Neural progenitor cell (in vitro differentiated cells): Measurements from ENCODE around the gene DEDD2.

Experiments used
- EZH2phosphoT487 ChIP-seq: fragments of 200-600 bp; sonication (generic); IDR thresholded peaks from 2 replicates; pipeline ENCODE4 v1.6.1; 2017; ENCODE audit warnings: antibody characterized with exemption
- TF ChIP-seq, protein P1 (sequence below): fragments of 200-600 bp; sonication (generic); IDR thresholded peaks from 2 replicates; pipeline ENCODE4 v1.5.1; 2017; ENCODE audit warnings: antibody characterized with exemption, mild to moderate bottlenecking

- TF ChIP-seq, protein P1, sequence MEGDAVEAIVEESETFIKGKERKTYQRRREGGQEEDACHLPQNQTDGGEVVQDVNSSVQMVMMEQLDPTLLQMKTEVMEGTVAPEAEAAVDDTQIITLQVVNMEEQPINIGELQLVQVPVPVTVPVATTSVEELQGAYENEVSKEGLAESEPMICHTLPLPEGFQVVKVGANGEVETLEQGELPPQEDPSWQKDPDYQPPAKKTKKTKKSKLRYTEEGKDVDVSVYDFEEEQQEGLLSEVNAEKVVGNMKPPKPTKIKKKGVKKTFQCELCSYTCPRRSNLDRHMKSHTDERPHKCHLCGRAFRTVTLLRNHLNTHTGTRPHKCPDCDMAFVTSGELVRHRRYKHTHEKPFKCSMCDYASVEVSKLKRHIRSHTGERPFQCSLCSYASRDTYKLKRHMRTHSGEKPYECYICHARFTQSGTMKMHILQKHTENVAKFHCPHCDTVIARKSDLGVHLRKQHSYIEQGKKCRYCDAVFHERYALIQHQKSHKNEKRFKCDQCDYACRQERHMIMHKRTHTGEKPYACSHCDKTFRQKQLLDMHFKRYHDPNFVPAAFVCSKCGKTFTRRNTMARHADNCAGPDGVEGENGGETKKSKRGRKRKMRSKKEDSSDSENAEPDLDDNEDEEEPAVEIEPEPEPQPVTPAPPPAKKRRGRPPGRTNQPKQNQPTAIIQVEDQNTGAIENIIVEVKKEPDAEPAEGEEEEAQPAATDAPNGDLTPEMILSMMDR, result no peak
- no peak for TF ChIP-seq EZH2phosphoT487
Observed at GRCh38 chr19:42197375-42197817, 20.1 kb downstream of the DEDD2 start.
